ENCODE results near the gene SPIRE2.
A peak's percentile ranks its signal among the peaks of the same experiment; 100 is the strongest.
"Not testable (repeated sequence)": the region's sequence is repeated elsewhere in the genome, so short reads cannot be mapped to it uniquely, and the experiment has no call there.

The SPIRE2 gene

GRCh38 chr16:89785523-89786155, 42.6 kb upstream of the SPIRE2 start:
- TF ChIP-seq CTCF (conservative IDR thresholded peaks at IDR 0.05; ENCODE audit: low read length), result no peak
- no peak overlapping the region for H3K4me3 ChIP-seq (ENCODE audit: low read length)
- no peak for DNase-seq (ENCODE audit: low read depth)

- H3K4me3 ChIP-seq (ENCODE audit: low read length), result no peak overlapping the region
- no peak for DNase-seq (ENCODE audit: low read depth)
- TF ChIP-seq CTCF (conservative IDR thresholded peaks at IDR 0.05; ENCODE audit: low read length), result no peak
Observed at GRCh38 chr16:89786474-89787364, 41.6 kb upstream of the SPIRE2 start.

- no peak overlapping the region for H3K4me3 ChIP-seq (ENCODE audit: low read length)
- no peak for TF ChIP-seq CTCF (conservative IDR thresholded peaks at IDR 0.05; ENCODE audit: low read length)
- DNase-seq (ENCODE audit: low read depth), result no peak
Observed at GRCh38 chr16:89787365-89787805, 40.9 kb upstream of the SPIRE2 start.

- no peak overlapping the region for H3K4me3 ChIP-seq (ENCODE audit: low read length)
- no peak for DNase-seq (ENCODE audit: low read depth)
- no peak for TF ChIP-seq CTCF (conservative IDR thresholded peaks at IDR 0.05; ENCODE audit: low read length)
Observed at GRCh38 chr16:89791278-89791995, 36.8 kb upstream of the SPIRE2 start.

- peak; percentile 9 for DNase-seq (ENCODE audit: low read depth)
- not testable (repeated sequence) for H3K4me3 ChIP-seq (ENCODE audit: low read length)
- peak; percentile 58 for TF ChIP-seq CTCF (conservative IDR thresholded peaks at IDR 0.05; ENCODE audit: low read length)
Observed at GRCh38 chr16:89793092-89793491, 35.2 kb upstream of the SPIRE2 start.

- no peak for DNase-seq (ENCODE audit: low read depth)
- TF ChIP-seq CTCF (conservative IDR thresholded peaks at IDR 0.05; ENCODE audit: low read length), result no peak
- H3K4me3 ChIP-seq (ENCODE audit: low read length), result no peak overlapping the region
Observed at GRCh38 chr16:89793955-89794354, 34.3 kb upstream of the SPIRE2 start.

All from AG10803 (cell line).